ENCODE measurements around the gene UBR1.

UBR1 gene

DNA sequence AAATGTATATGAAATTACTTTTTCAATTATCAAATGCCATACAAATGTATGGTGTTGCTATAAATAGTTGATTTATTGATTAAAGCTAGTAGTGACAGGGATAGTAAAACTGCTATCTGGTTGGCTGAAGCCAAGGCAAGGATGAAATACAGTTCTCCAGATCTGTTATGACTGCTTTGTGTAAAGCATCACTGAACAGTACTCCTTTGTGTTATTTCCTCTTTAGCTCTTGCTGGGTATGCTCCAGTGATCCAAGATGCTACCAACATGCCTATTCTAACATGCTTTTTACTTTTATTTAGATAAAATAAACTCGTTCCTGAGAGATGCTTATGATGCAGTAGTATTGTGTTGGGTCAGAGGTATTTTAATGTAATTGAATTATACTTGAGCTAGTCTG lies 12.4 kb upstream of the UBR1 start:
- no peaks in the 10 kb centered on the region for H3K27me3 ChIP-seq (ENCODE audit: insufficient read depth, poor library complexity, severe bottlenecking)
- H3K4me3 ChIP-seq (replicated peaks; ENCODE audit: insufficient read depth, low read length): no peak overlapping the region
- TF ChIP-seq POLR2AphosphoS5 (IDR thresholded peaks at IDR 0.05; ENCODE audit: low read depth): no peak
- TF ChIP-seq GABPA (IDR thresholded peaks at IDR 0.05; ENCODE audit: low read depth): no peak
- TF ChIP-seq, protein P1, sequence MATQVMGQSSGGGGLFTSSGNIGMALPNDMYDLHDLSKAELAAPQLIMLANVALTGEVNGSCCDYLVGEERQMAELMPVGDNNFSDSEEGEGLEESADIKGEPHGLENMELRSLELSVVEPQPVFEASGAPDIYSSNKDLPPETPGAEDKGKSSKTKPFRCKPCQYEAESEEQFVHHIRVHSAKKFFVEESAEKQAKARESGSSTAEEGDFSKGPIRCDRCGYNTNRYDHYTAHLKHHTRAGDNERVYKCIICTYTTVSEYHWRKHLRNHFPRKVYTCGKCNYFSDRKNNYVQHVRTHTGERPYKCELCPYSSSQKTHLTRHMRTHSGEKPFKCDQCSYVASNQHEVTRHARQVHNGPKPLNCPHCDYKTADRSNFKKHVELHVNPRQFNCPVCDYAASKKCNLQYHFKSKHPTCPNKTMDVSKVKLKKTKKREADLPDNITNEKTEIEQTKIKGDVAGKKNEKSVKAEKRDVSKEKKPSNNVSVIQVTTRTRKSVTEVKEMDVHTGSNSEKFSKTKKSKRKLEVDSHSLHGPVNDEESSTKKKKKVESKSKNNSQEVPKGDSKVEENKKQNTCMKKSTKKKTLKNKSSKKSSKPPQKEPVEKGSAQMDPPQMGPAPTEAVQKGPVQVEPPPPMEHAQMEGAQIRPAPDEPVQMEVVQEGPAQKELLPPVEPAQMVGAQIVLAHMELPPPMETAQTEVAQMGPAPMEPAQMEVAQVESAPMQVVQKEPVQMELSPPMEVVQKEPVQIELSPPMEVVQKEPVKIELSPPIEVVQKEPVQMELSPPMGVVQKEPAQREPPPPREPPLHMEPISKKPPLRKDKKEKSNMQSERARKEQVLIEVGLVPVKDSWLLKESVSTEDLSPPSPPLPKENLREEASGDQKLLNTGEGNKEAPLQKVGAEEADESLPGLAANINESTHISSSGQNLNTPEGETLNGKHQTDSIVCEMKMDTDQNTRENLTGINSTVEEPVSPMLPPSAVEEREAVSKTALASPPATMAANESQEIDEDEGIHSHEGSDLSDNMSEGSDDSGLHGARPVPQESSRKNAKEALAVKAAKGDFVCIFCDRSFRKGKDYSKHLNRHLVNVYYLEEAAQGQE (IDR thresholded peaks at IDR 0.05; ENCODE audit: insufficient replicate concordance, low read depth): no peak
- TF ChIP-seq, protein P2, sequence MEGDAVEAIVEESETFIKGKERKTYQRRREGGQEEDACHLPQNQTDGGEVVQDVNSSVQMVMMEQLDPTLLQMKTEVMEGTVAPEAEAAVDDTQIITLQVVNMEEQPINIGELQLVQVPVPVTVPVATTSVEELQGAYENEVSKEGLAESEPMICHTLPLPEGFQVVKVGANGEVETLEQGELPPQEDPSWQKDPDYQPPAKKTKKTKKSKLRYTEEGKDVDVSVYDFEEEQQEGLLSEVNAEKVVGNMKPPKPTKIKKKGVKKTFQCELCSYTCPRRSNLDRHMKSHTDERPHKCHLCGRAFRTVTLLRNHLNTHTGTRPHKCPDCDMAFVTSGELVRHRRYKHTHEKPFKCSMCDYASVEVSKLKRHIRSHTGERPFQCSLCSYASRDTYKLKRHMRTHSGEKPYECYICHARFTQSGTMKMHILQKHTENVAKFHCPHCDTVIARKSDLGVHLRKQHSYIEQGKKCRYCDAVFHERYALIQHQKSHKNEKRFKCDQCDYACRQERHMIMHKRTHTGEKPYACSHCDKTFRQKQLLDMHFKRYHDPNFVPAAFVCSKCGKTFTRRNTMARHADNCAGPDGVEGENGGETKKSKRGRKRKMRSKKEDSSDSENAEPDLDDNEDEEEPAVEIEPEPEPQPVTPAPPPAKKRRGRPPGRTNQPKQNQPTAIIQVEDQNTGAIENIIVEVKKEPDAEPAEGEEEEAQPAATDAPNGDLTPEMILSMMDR (IDR thresholded peaks at IDR 0.05; ENCODE audit: insufficient read depth, low read length): no peak
- TF ChIP-seq SPI1 (IDR thresholded peaks at IDR 0.05; ENCODE audit: borderline replicate concordance, low read depth): no peak
- DNase-seq (ENCODE audit: low read depth in 1 of 2, low spot score in 1 of 2): no peak
- no peak overlapping the region for H3K27ac ChIP-seq (replicated peaks)

DNA sequence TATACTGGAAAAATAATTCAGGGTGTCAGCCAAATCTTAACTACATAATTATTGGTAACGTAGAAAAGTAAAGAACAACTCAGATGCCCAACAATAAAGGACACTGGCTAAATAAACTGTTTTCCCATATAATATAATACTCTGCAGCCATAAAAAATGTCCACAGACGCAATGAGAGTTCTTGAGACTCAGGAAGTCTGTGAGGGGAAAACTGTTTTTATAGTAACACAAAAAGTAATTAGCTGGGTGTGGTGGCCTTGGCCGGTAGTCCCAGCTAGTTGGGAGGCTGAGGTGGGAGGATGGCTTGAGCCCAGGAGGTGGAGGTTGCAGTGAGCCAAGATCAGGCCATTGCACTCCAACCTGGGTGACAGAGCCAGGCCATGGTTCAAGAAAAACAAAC lies 5.5 kb upstream of the UBR1 start:
- DNase-seq (ENCODE audit: low read depth in 1 of 2, low spot score in 1 of 2): no peak
- H3K27me3 ChIP-seq (ENCODE audit: insufficient read depth, poor library complexity, severe bottlenecking): no peaks in the 10 kb centered on the region
- H3K27ac ChIP-seq (replicated peaks): no peak overlapping the region
- no peak overlapping the region for H3K4me3 ChIP-seq (replicated peaks; ENCODE audit: insufficient read depth, low read length)
- no peak for TF ChIP-seq SPI1 (IDR thresholded peaks at IDR 0.05; ENCODE audit: borderline replicate concordance, low read depth)
- TF ChIP-seq POLR2AphosphoS5 (IDR thresholded peaks at IDR 0.05; ENCODE audit: low read depth): no peak
- TF ChIP-seq, protein P1 (IDR thresholded peaks at IDR 0.05; ENCODE audit: insufficient replicate concordance, low read depth): no peak

DNA sequence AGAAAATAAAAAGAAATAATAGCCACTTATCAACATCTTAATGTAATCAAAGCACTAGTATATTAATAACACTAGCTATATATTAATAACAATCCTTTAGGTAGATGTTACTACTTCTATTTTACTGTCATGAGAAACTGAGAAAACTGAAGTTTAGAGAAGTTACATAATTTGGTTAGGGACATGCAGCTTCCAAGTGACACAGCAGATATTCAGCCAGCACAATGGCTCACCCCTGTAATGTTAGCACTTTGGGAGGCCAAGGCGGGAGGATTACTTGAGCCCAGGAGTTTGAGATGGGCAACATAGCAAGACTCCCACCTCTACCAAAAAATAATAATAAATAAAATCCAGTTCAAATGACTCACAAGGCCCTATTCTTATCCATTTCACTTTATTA lies 1.9 kb upstream of the UBR1 start:
- H3K4me3 ChIP-seq (replicated peaks; ENCODE audit: insufficient read depth, low read length): no peak overlapping the region
- H3K27me3 ChIP-seq (ENCODE audit: insufficient read depth, poor library complexity, severe bottlenecking): no peaks in the 10 kb centered on the region
- no peak for TF ChIP-seq SPI1 (IDR thresholded peaks at IDR 0.05; ENCODE audit: borderline replicate concordance, low read depth)
- TF ChIP-seq, protein P1 (IDR thresholded peaks at IDR 0.05; ENCODE audit: insufficient replicate concordance, low read depth): no peak
- no peak for TF ChIP-seq POLR2AphosphoS5 (IDR thresholded peaks at IDR 0.05; ENCODE audit: low read depth)
- TF ChIP-seq, protein P2 (IDR thresholded peaks at IDR 0.05; ENCODE audit: insufficient read depth, low read length): no peak
- no peak for TF ChIP-seq GABPA (IDR thresholded peaks at IDR 0.05; ENCODE audit: low read depth)
- peak overlapping the region; percentile 70 for H3K27ac ChIP-seq (replicated peaks)
- peak in 1 of 2 experiments; percentile 49 for DNase-seq (ENCODE audit: low read depth in 1 of 2, low spot score in 1 of 2)
